IMR-90 (cell line): ENCODE results near the gene TNFRSF13B. TPM values are rescaled to one million over a fixed set of nuclear protein-coding genes. Genes with fewer than 3 reads are reported as not detected.

ENCODE experiments used
- ATAC-seq: fragments of 200-7000 bp; cut with Tn5 transposase; 2 replicates; pipeline ENCODE4 v1.9.1; 2020; ENCODE audit warnings: low read depth, mild to moderate bottlenecking, moderate library complexity
- BruUV-seq: library from RNA; stranded (reverse); fragments of 400-500 nt; replicated peaks from 2 replicates; lab custom pipeline; 2021; lab: Mats Ljungman, UMichigan
- CTCF ChIA-PET: fragments of 300-600 bp; formaldehyde crosslinking; extraction: SDS; loops from one replicate; lab custom pipeline; 2021; ENCODE audit warnings: antibody characterized with exemption; lab: Yijun Ruan, JAX
- POLR2A ChIA-PET: fragments of 300-600 bp; sonication (Branson Sonifier 250); formaldehyde crosslinking; loops from one replicate; lab custom pipeline; 2022; ENCODE audit warnings: antibody characterized with exemption; ENCODE audit not compliant: unreplicated experiment; lab: Charles Lee
- DNase-seq: peaks from one replicate; pipeline ENCODE4 v3.0.0; 2013
- H2AFZ ChIP-seq: replicated peaks from 2 replicates; pipeline ENCODE3; 2013; ENCODE audit warnings: low read length, mild to moderate bottlenecking; ENCODE audit not compliant: poor library complexity
- H2AK5ac ChIP-seq: 2 replicates; pipeline ENCODE4 v1.6.1; 2013; ENCODE audit warnings: low read depth, low read length, inconsistent platforms
- H2AK9ac ChIP-seq: replicated peaks from 2 replicates; pipeline ENCODE3; 2013; ENCODE audit warnings: mild to moderate bottlenecking, low read depth, low read length, moderate library complexity; ENCODE audit not compliant: poor library complexity
- H2BK120ac ChIP-seq: 2 replicates; pipeline ENCODE4 v1.6.1; 2013; ENCODE audit warnings: low read depth, low read length, inconsistent platforms
- H2BK15ac ChIP-seq: 3 replicates; pipeline ENCODE4 v1.6.1; 2013; ENCODE audit warnings: low read depth, low read length, inconsistent platforms
- H2BK20ac ChIP-seq: 2 replicates; pipeline ENCODE4 v1.6.1; 2013; ENCODE audit warnings: low read depth, mild to moderate bottlenecking, inconsistent platforms, low read length, moderate library complexity
- H2BK5ac ChIP-seq: 2 replicates; pipeline ENCODE4 v1.6.1; 2013; ENCODE audit warnings: mild to moderate bottlenecking, low read depth, low read length, inconsistent platforms; ENCODE audit not compliant: poor library complexity, severe bottlenecking
- H3K14ac ChIP-seq: replicated peaks from 2 replicates; pipeline ENCODE4 v1.6.1; 2013; ENCODE audit warnings: low read depth, low read length, inconsistent platforms
- H3K18ac ChIP-seq: 2 replicates; pipeline ENCODE4 v1.6.1; 2013; ENCODE audit warnings: low read depth, low read length, control low read depth
- H3K23ac ChIP-seq: 2 replicates; pipeline ENCODE4 v1.6.1; 2013; ENCODE audit warnings: low read depth, low read length, inconsistent platforms
- H3K27ac ChIP-seq: 2 replicates; pipeline ENCODE4 v1.5.1; 2013; ENCODE audit warnings: mild to moderate bottlenecking, control low read depth, low read length; ENCODE audit not compliant: insufficient read depth
- H3K27me3 ChIP-seq: 2 replicates; pipeline ENCODE4 v1.6.1; 2013; ENCODE audit warnings: low read length; ENCODE audit not compliant: control insufficient read depth, insufficient read depth
- H3K36me3 ChIP-seq: 2 replicates; pipeline ENCODE4 v1.6.1; 2013; ENCODE audit warnings: low read length, mixed read lengths; ENCODE audit not compliant: control insufficient read depth, insufficient read depth
- H3K4ac ChIP-seq: 2 replicates; pipeline ENCODE4 v1.6.1; 2013; ENCODE audit warnings: low read depth, low read length, inconsistent platforms
- H3K4me1 ChIP-seq: 2 replicates; pipeline ENCODE4 v1.6.1; 2013; ENCODE audit warnings: low read length, mixed read lengths; ENCODE audit not compliant: control insufficient read depth, insufficient read depth
- H3K4me2 ChIP-seq: 2 replicates; pipeline ENCODE4 v1.6.1; 2013; ENCODE audit warnings: low read depth, mild to moderate bottlenecking, control low read depth, low read length, moderate library complexity
- H3K4me3 ChIP-seq: 2 replicates; pipeline ENCODE4 v1.5.1; 2013; ENCODE audit warnings: low read depth, mild to moderate bottlenecking, control low read depth, low read length, moderate library complexity; ENCODE audit not compliant: insufficient read depth
- H3K56ac ChIP-seq: 2 replicates; pipeline ENCODE4 v1.6.1; 2013; ENCODE audit warnings: low read length, inconsistent platforms; ENCODE audit not compliant: insufficient read depth; ENCODE audit errors: extremely low read depth
- H3K79me1 ChIP-seq, 2 experiments: 2 replicates each; pipeline ENCODE4 v1.6.1; 2013; ENCODE audit warnings: low read length in 2 of 2, inconsistent platforms in 1 of 2, low read depth in 1 of 2
- H3K9ac ChIP-seq: 2 replicates; pipeline ENCODE4 v1.6.1; 2013; ENCODE audit warnings: low read depth, low read length, control low read depth
- H3K9me1 ChIP-seq: 2 replicates; pipeline ENCODE4 v1.6.1; 2013; ENCODE audit warnings: low read length, inconsistent platforms; ENCODE audit not compliant: insufficient read depth
- H3K9me3 ChIP-seq: 2 replicates; pipeline ENCODE4 v1.6.1; 2013; ENCODE audit warnings: low read length; ENCODE audit not compliant: control insufficient read depth, insufficient read depth
- H4K20me1 ChIP-seq: 2 replicates; pipeline ENCODE4 v1.6.1; 2013; ENCODE audit warnings: low read length, inconsistent platforms; ENCODE audit not compliant: insufficient read depth
- H4K5ac ChIP-seq: 2 replicates; pipeline ENCODE4 v1.6.1; 2013; ENCODE audit warnings: mild to moderate bottlenecking, low read depth, low read length, control low read depth
- H4K8ac ChIP-seq, 2 experiments: 2 replicates each; pipeline ENCODE4 v1.6.1; 2013; ENCODE audit warnings: low read depth in 2 of 2, low read length in 2 of 2, control low read depth in 1 of 2, inconsistent platforms in 1 of 2
- H4K91ac ChIP-seq: 2 replicates; pipeline ENCODE4 v1.6.1; 2013; ENCODE audit warnings: low read depth, low read length, inconsistent platforms; ENCODE audit not compliant: insufficient read depth
- BHLHE40 ChIP-seq: fragments of 150-350 bp; IDR thresholded peaks from 2 replicates; pipeline ENCODE4 v1.6.1; 2016; ENCODE audit warnings: mild to moderate bottlenecking, low read depth, low read length
- MXI1 ChIP-seq: IDR thresholded peaks from 2 replicates; pipeline ENCODE4 v1.6.1; 2012; ENCODE audit warnings: low read depth, mild to moderate bottlenecking, low read length, moderate library complexity, borderline replicate concordance
- SMC3 ChIP-seq: fragments of 150-350 bp; IDR thresholded peaks from 2 replicates; pipeline ENCODE4 v1.6.1; 2016; ENCODE audit warnings: low read depth, mild to moderate bottlenecking, antibody characterized with exemption, low read length, moderate library complexity
- WGBS, 2 experiments: methylation state at CpG; one replicate each; pipeline versions ENCODE4 v1.1.5 to v1.1.7; 2013; ENCODE audit warnings: missing lambda C conversion rate in 2 of 2; ENCODE audit not compliant: insufficient read length in 1 of 2; ENCODE audit errors: extremely low coverage in 2 of 2; 5-methylcytosine and 5-hydroxymethylcytosine counted together
- dilution Hi-C: fragments of 300-500 bp; cut with HindIII; formaldehyde crosslinking; loops from one replicate; pipeline ENCODE4 v1.14.3; 2018; ENCODE audit warnings: low sequenced_read_pairs; ENCODE audit not compliant: unreplicated experiment
- in situ Hi-C: fragments of 300-500 bp; cut with MboI; formaldehyde crosslinking; loops from 3 replicates; pipeline ENCODE4 v1.14.3; 2019; ENCODE audit warnings: low sequenced_read_pairs, inconsistent platforms, mixed read lengths
- intact Hi-C: fragments of 100-400 bp; cut with micrococcal nuclease; formaldehyde crosslinking; loops from 2 replicates; pipeline ENCODE4 v1.10.0; 2022
- polyA plus RNA-seq, 3 experiments: library from polyadenylated mRNA; depleted of rRNA; stranded (reverse); fragments of >200 nt; gene quantifications; 2 replicates each; pipeline ENCODE4 v1.2.3, GENCODE V29; 2012; ENCODE audit warnings: low replicate concordance in 1 of 3
- total RNA-seq: library from RNA; depleted of rRNA; stranded (reverse); fragments of >200 nt; gene quantifications from 2 replicates; pipeline ENCODE4 v1.2.3, GENCODE V29; 2012

Gene TNFRSF13B
- total and polyA plus RNA-seq, 2 of the 4 experiments (the other 2 are of a cell fraction) = not detected

- H2AK5ac ChIP-seq = no peak overlapping the region
- no peak overlapping the region for H3K4ac ChIP-seq
- no peaks in the 10 kb centered on the region for H3K4me1 ChIP-seq
- H3K4me2 ChIP-seq = no peak overlapping the region
- no peak overlapping the region for H4K8ac ChIP-seq
- no peak for DNase-seq
- no peak overlapping the region for H2BK120ac ChIP-seq
- no peaks in the 10 kb centered on the region for H3K36me3 ChIP-seq
- no peaks in the 10 kb centered on the region for H3K79me1 ChIP-seq
- ChIA-PET POLR2A (no interaction called here), CTCF (interaction anchor here (0.6 kb wide), 1 partner anchor 1889 kb away, joined by 3 read pairs; no protein-coding TSS in a partner anchor)
- no peak overlapping the region for H3K56ac ChIP-seq
- no peak overlapping the region for H3K9ac ChIP-seq
- intact Hi-C loops = no loop called here
- dilution Hi-C loops = no loop called here
- no peak for TF ChIP-seq MXI1
- TF ChIP-seq SMC3 = no peak
- no peak for TF ChIP-seq BHLHE40
- no peak overlapping the region for H4K91ac ChIP-seq
- no peaks in the 10 kb centered on the region for H4K20me1 ChIP-seq
- no peak overlapping the region for H3K27ac ChIP-seq
- H3K14ac ChIP-seq = no peak overlapping the region
- no peak overlapping the region for H2BK20ac ChIP-seq
- no TSS peak for BruUV-seq
- no peak overlapping the region for H2BK5ac ChIP-seq
- 75% methylated on average over 7 of the region's 9 CpGs; no CpG with 5 or more reads in 1 of the 2 experiments for WGBS, 2 experiments
- H3K27me3 ChIP-seq = peaks cover 32% of the 10 kb centered on the region
- H3K23ac ChIP-seq = no peak overlapping the region
- no peak for ATAC-seq
- H4K5ac ChIP-seq = no peak overlapping the region
- no peak overlapping the region for H2AFZ ChIP-seq
- no peaks in the 10 kb centered on the region for H3K9me1 ChIP-seq
- no peak overlapping the region for H2AK9ac ChIP-seq
- no peak overlapping the region for H3K4me3 ChIP-seq
- in situ Hi-C loops = no loop called here
- H3K18ac ChIP-seq = no peak overlapping the region
- peaks cover 15% of the 10 kb centered on the region for H3K9me3 ChIP-seq
- H2BK15ac ChIP-seq = no peak overlapping the region
Observed at GRCh38 chr17:16953841-16954240, 18.1 kb downstream of the TNFRSF13B start.
